Measurements from ENCODE around the gene IL17RB.

The IL17RB gene

GRCh38 chr3:53833700-53834099 lies 12.7 kb upstream of the IL17RB start:
- DNase-seq: no peak

GRCh38 chr3:53834429-53835095 lies 11.8 kb upstream of the IL17RB start:
- DNase-seq: no peak

- no peak for DNase-seq
Observed at GRCh38 chr3:53835257-53835656, 11.1 kb upstream of the IL17RB start.

GRCh38 chr3:53836084-53836872 lies 10.1 kb upstream of the IL17RB start:
- DNase-seq: no peak

GRCh38 chr3:53837331-53837730 lies 9.0 kb upstream of the IL17RB start:
- no peak for DNase-seq

GRCh38 chr3:53841296-53841695 lies 5.1 kb upstream of the IL17RB start:
- DNase-seq: no peak

- peak; percentile 56 for DNase-seq
Observed at GRCh38 chr3:53842436-53843194, 3.8 kb upstream of the IL17RB start.

GRCh38 chr3:53843195-53844177 lies 2.9 kb upstream of the IL17RB start:
- DNase-seq: no peak

DNA sequence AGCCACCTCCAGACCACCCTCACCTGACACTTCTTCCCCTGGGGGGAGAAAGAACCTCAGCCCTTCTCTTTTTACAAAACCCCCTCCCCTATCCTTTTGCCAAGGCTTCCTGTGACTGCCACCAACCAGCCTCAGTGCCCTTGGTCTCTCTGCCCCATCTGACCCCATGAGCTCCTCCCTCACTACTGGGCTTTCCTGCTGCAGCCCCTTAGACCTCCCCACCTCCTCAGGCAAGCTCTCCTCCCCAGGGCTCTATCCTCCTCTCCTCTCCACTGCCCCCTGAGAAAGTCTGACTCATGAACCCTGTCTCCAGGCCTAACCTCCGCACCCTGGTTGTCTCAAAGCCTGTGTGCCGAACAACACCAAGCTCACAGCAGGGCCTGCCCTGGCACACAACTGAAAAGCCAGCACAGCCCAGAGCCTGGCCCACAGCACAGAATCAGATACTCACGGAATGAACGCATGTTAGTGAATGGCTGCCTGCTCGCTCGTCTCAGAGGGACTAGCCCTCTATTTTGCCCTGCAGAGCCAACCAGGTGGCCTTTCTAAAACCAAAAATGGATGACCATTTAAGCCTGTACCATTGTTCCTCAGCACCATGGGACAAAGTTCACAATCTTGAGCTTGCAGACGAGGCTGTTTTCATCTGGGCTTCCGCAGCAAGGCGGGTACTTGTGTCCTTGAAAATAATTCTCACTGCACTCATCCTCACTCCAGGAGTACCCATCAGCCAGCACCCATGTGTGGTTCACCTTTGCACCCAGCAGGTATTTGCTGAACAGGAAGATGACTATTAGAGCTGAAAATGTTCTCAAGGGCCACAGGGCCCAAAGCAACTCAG lies 1.9 kb upstream of the IL17RB start:
- no peak for DNase-seq

DNA sequence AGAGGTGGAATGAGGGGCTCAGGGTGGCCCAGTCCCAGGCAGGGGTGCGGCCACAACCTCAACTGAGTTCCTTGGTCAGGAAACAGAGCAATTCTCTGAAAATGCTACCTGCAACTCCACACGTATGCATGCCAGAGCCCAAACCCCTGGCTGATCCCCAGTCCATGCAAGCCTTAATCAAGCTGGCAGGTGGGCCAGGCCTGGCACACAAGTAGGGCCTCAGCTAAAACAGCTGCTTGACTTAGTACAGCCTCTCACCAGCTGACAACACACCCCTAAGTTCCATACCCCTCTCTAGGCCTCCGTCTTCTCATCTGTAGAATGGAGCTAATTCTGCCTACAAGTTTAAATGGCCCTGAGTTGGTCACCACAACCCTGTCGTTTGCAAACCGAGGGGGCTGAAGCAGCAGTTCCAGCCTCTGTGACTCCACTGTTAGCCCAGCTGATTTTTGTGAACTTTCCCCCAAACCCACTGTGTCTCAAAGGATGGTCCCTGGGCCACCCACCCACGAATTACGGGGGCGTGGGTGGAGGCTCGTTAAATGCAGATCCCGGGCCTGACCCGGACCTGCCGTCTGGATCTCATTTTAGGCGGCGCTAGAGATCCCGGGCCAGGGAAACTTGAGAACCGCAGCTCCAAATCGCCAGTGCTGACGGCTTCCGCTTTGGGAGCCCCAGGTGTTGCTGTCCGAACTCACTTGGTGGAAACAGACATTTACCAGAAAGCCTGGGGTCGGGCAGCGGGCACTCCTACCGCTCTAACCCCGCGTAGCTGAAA lies 1.1 kb upstream of the IL17RB start:
- DNase-seq: no peak

DNA sequence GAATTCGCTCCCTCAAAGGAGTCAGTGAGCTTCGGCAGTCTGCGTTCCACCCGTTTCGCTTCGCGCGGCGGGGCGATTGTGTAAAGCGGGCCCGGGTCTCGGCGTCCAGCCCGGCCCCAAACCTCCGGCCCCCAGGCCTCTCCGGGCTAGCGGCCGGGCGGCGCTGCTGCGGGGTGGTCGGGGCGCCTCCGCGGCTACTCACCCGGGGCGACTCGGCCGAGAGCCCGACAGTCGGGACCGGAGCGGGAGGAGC lies 561 bp upstream of the IL17RB start:
- no peak for DNase-seq

- DNase-seq: no peak
Observed at GRCh38 chr3:53846851-53847155, 435 bp downstream of the IL17RB start.

DNA sequence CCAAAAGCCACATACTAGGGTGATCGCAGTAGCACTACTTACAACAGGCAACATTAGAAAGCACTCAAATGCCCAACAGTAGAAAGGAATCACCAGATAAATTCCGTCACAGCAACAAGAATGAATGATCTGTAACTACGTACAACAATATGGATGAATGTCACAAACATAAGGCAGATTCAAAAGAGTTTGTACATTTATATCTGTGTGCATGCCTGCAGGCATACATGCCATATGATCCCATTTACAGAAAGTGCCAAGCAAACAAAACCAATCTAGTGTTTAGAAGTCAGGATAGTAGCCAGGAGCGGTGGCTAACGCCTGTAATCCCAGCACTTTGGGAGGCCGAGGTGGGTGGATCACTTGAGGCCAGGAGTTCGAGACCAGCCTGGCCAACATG lies 3.5 kb downstream of the IL17RB start:
- no peak for DNase-seq

DNA sequence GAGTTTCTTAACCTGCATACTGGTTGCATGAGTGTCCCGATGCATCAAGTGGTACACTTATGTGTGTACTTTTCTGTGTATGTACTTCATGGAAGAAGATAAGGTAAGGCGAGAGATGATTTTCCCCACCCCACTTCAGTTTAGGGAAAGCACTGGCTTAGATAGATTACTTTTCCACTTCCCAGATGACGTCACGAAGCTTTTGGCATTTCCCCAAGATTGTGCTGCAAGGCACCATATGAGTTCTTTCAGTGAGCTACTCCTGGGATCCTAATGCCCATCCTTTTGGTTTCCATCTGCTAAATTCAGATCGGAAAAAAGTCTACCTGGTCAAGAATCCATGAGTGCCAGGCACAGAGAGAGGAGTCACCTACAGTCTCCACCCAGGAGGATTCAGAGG lies 4.5 kb downstream of the IL17RB start:
- DNase-seq: no peak

- no peak for DNase-seq
Observed at GRCh38 chr3:53856964-53857363, 10.6 kb downstream of the IL17RB start.

GRCh38 chr3:53858096-53858741 lies 11.9 kb downstream of the IL17RB start:
- no peak for DNase-seq

- DNase-seq: no peak
Observed at GRCh38 chr3:53859178-53859577, 12.8 kb downstream of the IL17RB start.

GRCh38 chr3:53860196-53860595 lies 13.8 kb downstream of the IL17RB start:
- DNase-seq: no peak

GRCh38 chr3:53862241-53862640 lies 15.9 kb downstream of the IL17RB start:
- DNase-seq: no peak

- DNase-seq: no peak
Observed at GRCh38 chr3:53863145-53863544, 16.8 kb downstream of the IL17RB start.

Measured in NCI-H2029 treated with DMSO at 0.1 percent for 48 hours (cell line).